GM21825 (cell line): ENCODE results near the gene CUTC.
"Not testable (repeated sequence)": the region's sequence is repeated elsewhere in the genome, so short reads cannot be mapped to it uniquely, and the experiment has no call there.

Experiments
- ATAC-seq: cut with Tn5 transposase; IDR thresholded peaks from one replicate; pipeline ENCODE4 v1.9.1; 2021; ENCODE audit warnings: mild to moderate bottlenecking, moderate library complexity; ENCODE audit not compliant: unreplicated experiment

The CUTC gene, protein sequence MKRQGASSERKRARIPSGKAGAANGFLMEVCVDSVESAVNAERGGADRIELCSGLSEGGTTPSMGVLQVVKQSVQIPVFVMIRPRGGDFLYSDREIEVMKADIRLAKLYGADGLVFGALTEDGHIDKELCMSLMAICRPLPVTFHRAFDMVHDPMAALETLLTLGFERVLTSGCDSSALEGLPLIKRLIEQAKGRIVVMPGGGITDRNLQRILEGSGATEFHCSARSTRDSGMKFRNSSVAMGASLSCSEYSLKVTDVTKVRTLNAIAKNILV

DNA sequence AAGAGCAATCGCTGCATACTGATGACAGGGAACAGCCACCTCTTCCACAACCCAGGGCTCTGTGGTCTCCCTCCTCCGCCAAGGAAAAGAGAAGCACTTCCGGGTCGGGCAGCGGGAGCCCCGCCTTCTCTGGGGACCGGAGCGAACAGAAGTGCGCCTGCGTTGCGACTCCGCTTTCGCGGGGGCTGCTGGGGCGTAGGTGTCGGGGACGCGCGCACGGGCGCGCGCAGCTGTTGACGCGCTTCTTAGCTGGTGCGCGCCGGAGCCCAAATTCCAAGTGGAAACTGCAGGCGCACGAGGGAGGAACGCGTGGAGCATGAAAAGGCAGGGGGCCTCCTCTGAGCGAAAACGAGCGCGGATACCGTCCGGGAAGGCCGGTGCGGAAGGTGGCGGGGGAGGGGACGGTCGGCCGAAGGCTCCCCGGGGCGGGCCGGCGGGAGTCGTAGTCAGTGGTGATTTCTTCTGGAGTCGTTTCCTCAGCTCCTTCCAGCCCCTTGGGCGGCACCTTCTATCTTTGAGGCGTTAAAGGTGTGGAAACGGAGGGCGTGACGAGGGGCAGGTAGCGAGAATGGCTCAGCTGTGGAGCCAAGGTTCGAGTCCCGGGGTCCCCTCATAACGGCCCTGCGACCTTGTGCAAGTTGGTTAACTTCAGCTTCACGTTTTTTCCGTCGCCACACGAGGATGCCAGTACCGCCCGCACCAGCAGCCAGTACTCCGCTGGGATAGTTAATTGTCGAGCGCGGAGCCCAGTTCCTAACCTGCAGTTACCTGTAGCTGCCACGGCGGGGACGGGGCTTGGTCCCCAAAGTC is at the start of gene CUTC, which contains the start of gene COX15:
CUTC (plus strand) TSS at position 202 of the 810 bp plus-strand sequence; CDS start at position 317, 115 bp downstream.
COX15 (minus strand) TSS at position 95 of the 810 bp plus-strand sequence; CDS start at position 17, 78 bp downstream.
- peak; percentile 82 for ATAC-seq

DNA sequence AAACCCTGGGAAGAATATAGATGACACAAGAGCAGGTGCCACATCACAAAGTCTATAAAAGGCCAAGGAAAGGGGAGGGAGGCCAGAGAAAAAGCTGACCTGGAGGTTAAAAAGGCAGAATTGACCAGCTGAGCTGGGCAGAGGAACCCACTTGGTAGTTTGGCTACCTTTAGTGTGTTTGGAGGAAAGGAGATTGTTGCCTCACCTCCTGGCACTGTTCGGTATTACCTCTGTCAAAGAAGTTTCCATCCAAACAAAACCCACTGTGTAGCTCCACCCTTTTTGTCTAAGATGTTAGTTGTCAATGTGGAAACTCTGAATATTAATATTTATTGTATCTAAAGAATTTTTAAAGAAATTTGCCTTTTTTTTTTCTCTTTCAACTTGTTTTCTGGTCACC is 49.3 kb upstream of the CUTC start:
- no peak for ATAC-seq

DNA sequence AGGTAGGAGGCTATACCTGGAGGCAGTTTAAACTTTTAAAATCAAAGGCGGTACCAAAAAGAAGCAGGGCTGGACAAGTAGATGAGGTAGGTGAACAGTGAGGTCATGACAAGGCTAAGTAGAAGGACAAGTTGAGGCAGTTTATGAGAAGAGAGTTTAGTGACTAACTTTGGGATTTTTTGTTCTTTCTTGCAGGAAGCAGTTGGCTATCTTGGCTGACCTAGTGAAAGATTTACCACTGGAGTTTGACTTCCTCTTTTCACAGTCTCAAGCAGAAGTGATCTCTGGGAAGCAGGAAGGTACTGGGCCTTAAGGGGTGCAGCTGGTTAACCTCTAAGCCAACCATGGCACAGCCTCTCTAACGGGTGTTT is 46.5 kb upstream of the CUTC start:
- ATAC-seq: peak; percentile 94

DNA sequence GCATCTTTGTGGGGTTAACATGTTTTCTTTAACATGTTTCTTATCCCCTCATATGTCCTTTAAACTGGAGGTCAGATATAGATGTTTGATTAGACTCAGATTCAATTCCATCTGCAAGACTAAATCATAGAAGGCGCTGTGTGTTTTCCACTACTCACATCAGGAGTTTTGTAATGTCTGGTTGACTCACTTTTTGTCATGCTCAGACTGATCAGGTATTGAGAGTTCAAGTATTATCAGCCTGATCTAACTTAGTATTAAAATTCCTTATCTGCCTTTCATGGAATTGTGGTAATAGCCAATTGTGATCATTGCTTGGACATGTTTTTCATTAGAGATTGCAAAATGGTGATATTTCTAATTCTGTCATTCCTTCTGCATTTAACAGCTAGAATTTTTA is 42.6 kb upstream of the CUTC start:
- no peak for ATAC-seq

DNA sequence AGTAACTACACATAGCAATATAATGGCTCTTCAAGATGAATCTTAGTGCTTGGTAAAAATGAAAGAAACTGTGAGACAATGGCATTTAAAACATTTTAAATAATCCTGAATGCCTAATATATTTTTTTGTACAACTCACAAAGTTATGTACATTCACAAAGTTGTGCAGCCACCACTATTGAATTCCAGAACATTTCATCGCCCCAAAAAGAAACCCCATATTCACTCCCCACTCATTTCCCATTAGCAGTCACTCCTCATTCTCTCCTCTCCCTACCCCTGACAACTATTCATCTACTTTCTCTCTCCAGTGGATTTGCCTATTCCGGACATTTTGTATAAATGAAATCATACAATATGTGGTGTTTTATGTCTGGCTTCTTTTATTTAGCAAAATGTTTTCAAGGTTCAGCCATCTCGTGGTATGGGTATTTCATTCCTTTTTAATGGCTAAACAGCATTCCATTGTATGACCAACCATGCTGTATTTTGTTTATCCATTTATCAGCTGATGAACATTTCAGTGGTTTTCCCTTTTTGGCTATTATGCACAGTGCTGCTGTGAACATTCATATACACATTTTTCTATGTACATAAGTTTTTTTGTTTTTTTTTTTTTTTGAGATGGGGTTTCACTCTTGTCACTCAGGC is 38.0 kb upstream of the CUTC start:
- ATAC-seq: no peak

DNA sequence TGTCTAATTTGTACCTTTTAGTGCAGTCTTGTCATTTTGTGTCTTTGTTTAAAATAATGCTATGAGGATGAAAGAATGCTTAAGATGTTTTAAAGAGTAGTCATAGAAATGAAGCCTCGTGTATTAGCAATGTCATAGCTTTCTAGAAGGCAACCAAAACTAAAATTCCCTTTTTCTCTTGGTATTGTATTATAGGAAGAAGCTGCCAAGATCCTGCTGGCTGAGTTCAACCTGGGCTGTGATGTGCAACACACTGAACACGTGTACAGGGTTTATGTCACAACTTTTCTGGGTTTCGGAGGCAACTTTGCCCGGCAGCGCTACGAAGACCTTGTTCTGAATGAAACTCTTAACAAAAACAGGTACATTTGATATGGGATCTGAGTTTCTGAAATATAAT is 36.3 kb upstream of the CUTC start:
- no peak for ATAC-seq

DNA sequence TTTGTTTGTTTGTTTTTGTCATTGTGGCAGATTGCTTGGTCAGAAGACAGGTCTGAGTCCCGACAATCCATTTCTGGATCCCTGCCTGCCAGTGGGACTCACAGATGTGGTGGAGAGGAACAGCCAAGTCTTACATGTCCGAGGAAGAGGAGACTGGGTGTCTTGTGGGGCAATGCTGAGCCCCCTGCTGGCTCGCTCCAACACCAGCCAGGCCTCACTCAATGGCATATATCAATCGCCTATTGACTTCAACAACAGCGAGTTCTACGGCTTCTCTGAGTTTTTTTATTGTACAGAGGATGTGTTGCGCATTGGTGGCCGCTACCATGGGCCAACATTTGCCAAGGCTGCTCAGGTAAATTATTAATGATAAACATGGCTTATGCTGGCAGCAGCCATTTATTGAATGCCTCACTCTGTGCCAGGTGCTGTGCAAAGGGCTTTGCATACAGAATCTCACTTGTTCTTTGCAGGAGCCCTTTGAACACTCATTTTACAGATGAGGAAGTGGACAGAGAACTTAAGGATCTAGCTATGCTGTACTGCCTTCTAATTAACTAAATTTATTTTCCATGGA is 33.4 kb upstream of the CUTC start:
- ATAC-seq: no peak

DNA sequence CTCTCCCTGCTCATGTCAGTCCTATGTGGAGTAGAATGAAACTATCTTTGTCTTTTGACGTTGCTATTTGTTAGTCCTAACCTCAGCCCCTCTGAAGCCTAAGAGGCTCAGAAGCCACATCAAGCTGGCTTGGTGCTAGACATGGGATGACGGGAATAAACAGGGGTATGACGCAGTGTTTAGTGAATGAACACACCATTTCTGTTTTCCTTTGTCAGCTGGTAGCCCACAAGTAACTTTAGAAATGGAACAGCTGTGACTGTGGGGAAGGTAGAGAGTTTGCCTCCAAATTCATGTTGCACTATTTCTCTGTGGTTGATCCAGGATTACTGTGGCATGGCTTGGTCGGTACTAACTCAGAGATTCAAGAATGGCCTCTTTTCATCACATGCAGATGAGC is 31.4 kb upstream of the CUTC start:
- ATAC-seq: no peak

DNA sequence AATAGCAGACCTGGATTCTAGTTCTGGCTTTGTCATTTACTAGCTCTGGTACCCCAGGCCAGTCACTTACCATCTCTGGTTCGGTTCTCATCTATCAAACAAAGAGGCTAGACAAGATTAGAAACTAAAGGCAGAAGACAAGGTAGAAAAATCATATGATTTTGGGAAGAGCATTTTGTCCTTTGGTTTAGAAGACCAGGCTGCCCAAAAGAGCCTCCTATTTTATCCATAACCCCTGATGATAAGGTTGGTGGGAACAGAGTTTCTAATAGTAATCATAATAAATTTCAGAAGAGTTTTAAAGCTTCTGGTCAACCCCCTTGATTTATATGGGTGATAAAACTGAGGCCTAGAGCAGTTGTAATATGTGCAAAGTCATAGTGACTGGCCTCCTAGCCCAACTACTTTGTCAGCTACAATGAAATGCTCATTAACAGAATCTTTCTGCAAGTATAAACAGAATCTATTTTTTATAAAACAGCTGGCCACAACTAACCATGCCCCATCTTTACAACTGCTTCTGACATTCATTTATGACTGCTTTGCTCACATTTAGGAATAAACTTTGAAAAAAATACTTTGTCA is 23.5 kb upstream of the CUTC start:
- ATAC-seq: no peak

DNA sequence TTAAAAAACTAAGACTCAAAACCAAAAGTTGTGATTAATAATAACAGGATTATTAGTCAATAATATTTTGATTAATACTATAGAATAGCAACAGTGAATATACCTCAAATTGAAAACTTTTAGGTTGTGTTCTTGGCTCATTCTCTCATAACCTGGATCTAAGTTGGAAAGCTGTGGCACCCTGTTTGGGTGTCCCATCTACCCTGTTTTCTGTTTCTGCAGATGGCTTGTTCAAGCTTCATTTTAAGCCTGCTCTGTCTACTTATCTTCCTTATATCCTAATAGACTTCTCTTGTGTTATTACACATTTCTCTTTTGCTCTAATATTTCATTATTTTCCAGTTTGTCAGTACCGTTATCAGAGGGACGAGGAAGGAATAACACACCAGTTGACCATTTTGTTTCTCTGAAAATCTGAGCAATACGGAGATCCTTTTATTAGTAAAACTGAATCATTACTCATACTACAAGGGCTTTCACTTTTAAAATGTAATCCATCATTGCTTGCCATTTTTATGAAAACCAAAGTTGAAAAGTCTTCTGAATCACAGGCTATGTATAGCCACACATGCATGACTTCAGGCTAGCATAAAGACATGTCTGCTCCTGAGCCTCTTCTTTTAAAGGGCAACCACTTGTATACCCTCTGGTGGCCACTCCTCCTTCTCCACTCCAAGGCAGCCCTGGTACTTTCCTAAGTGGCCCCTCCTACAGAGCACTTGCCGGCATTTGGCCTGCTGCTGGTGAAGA is 22.4 kb upstream of the CUTC start:
- ATAC-seq: peak; percentile 76

DNA sequence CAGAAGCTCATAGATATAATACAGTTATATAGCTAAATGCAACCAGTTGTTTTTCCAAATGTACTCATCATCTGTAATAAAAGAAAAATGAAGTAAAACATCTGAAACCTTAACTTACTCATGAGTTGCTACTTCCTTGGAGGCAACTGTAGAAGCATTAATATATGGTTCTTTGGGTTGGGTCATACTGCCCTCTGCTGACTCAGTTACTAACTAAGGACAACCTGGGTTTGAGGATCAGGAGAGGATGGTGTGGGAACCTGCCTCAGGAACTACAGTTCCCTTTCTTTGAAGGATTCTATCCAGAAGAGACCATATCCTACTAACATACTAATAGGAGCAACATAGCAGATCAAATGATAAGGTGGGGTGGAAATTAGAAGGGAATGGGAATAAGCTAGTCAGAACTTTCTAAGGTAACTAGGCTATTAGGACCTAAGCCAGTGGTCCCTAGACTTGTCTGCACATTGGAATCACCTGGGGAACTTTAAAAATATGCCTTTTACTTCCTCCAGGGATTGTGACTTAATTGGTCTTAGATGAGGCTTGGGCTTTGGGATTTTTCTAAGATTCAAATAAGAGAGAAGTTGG is 20.8 kb upstream of the CUTC start:
- ATAC-seq: no peak

DNA sequence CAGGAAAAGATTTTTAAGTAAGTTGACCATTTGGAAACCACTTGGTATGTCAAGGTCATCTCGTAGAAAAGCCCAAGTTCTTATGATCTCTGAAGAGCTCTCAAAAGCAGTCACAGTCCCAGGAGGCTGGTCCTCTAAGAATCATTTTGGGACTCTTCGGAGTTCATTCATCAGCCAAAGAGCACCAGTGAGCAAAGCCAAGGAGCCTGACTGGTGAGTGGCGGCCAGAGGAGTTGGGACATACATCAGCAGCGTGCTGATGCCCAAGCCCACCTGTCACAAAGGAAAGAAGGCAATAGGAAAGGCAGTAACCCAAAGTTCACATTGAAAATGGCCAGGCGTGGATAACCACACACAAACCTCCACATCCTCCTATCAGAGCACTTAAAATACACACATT is 17.6 kb upstream of the CUTC start:
- no peak for ATAC-seq

DNA sequence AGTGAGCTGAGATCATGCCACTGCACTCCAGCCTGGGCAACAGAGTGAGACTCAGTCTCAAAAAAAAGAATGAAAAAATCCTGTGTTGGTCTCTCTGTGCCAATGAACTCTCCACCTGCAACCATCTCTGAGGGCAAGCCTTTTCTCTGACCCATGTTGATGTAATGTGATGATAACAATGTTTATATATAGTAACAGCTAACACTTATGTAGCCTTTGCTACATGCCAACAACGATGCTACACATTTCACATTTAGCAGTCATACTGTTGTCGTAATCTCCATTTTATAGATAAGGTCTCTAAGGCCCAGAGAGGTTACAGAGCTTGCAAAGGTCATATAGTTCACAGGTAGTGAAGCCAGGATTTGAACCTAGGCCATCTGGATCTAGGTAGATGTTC is 11.6 kb upstream of the CUTC start:
- no peak for ATAC-seq

DNA sequence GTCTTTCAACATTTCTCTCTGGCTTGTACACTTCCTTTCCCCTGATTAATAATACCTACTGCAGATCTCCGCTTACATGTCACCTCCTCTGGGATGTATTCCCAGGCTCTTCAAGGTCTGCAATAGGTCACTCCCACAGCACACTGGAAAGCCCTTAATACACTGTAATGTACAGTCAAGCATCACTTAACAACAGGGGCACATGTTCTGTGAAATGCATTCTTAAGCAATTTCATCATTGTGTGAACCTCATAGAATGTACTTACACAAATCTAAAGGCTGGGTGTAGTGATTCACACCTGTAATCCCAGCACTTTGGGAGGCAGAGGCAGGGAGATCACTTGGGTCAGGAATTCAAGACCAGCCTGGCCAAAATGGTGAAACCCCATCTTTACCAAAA is 2.0 kb upstream of the CUTC start:
- no peak for ATAC-seq

DNA sequence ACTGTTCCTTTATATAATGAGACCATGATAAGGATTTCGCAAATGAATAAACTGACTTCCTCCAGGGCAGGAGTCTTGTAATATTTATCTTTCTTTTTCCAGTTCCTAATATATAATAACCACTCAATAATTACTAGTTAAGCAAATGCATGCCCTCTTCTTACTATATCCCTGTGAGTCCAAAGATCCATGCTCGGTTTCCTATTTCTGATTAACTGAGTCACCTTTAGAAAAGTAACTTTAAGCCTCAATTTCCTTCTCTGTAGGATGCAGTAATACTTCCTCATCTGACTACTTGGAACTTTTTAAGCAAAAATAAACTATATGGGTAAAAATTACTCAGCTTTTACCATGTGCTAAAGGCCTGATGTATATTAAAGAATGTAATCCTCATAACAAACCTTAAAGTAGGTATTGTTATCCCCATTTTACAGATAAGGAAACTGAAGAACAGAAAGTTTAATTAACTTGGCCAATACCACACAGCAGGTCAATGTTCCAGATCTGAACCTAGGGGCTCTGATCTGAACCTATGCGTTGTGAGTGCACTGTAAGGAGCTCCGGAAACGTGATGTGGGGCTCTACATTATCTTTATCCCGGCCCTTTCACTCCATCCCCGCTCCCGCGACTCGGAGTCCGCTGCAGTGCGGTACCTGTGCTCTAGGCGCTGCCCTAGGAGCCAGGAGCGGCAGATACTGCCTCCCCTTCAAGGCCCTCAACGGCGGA is 565 bp upstream of the CUTC start:
- ATAC-seq: no peak

DNA sequence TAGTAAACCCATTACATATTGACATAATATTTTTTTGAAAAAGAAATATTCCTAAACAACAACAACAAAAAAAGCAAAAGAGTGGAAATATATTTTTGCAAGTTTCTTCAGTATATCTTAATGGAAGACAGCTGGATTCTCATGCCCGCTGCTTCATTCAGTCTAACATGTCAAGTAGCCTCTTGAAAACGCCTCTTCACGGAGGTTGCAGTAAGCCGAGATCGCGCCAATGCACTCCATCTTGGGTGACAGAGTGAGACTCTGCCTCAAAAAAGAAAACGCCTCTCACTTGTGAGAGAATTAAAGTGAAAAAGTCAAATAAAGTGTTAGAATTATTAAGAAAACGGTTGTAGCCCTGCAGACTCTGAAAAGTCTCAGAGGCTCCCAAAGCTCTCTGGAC is 1.3 kb downstream of the CUTC start:
- no peak for ATAC-seq

DNA sequence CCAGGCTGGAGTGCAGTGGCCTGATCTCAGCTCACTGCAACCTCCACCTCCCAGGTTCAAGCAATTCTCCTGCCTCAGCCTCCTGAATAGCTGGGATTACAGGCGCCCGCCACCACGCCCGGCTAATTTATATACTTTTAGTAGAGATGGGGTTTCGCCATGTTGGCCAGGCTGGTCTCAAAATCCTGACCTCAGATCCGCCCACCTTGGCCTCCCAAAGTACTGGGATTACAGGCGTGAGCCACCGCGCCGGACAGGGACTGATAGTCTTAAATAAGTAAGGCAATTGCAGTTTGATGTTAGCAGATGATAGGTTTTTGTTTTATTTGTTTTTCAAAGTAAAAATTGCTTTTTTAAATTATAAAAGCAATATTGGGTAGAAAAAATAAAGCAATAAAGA is 2.1 kb downstream of the CUTC start:
- not testable (repeated sequence) for ATAC-seq

DNA sequence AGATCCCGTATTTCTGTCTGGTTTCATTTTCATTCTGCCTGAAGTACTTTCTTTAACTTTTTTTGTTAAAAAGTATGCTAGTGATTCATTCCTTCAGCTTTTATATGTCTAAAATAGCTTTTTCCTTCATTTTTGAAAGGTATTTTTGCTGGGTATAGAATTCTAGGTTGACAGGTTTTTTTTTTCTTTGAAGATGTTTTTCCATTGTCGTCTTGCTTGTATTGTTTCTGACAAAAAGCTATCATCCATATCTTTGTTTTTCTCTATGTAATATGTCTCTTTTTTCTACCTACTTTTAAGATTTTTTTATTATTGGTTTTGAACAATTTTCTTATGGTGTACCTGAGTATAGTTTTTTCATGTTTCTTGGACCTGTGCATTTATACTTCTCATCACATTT is 8.2 kb downstream of the CUTC start:
- no peak for ATAC-seq

DNA sequence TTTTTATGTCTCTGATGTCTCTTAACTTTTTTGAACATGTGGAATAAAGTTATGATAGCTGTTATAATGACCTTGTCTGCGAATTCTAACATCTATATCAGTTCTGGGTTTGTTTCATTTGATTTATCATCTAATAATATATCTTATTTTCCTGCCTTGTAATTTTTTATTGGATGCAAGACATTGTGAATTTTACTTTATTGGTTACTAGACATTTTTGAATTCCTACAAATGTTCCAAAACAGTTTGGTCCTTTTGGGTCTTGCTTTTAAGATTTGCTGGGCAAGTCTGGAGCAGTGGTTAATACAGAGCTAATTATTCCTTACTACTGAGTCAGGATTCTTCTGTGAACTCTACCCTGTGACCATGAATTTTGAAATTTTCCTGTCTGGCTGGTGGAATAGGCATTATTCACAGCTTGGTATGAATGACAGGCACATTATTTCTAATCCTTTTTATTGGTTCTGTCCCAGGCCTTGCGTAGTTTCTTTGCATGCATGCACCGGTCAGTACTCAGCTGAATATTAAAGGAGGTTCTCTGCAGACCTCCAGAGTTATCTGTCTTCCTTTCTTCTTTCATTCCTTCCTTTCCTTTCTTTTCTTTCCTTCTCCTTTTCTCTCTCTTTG is 9.0 kb downstream of the CUTC start:
- ATAC-seq: no peak
